GM19023 (cell line): ENCODE data around the gene TUT1.
"Not testable (repeated sequence)": the region's sequence is repeated elsewhere in the genome, so short reads cannot be mapped to it uniquely, and the experiment has no call there.

ENCODE experiments used
- ATAC-seq: cut with Tn5 transposase; IDR thresholded peaks from one replicate; pipeline ENCODE4 v1.9.1; 2021; ENCODE audit warnings: mild to moderate bottlenecking, moderate library complexity; ENCODE audit not compliant: unreplicated experiment

TUT1 gene

DNA sequence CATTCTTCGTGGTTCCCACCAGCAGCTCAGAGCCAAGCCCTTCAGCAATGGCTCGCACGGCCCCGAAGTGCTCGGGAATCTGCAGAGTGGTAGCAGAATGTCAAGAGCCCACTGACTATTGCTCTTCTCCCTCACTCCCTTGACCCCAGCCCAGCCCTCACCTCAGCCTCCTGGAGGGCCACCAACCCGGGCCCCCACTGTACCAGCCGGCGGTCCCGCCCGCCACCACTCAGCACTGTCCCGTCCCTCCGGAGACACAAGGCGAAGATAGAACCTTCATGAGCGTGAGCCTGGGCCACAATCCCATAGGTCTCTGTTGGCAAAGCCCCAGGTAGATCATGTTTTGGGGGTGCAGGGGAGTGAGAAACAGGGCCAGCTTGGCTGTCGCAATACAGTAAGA is 14.6 kb upstream of the TUT1 start:
- no peak for ATAC-seq

GRCh38 chr11:62605467-62605866 is 14.1 kb upstream of the TUT1 start:
- no peak for ATAC-seq

GRCh38 chr11:62604460-62605120 is 13.3 kb upstream of the TUT1 start:
- no peak for ATAC-seq

DNA sequence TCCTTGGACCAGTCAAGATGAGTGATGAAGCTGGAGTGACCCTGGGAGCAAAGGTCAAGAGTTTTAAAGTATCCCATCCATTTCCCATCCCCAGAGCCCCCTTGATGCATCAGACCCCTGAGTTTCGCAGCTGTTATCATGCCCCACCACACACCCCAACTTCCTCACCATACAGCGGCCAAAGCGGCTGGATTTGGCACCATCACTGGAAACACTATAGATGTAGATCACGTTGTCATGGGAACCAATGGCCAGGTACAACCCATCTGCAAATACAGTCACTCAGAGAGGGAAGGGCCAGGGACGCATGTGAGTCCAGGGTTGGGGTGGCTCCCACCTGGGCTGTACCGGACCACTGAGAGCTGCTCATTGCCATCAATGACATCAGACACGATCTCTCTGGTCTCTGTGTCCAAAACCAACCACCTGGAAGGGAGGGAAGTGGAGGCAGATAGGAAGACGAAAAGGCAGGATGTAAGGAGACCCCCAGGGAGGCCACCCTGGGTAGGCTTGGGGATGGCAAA is 12.5 kb upstream of the TUT1 start:
- ATAC-seq: no peak

DNA sequence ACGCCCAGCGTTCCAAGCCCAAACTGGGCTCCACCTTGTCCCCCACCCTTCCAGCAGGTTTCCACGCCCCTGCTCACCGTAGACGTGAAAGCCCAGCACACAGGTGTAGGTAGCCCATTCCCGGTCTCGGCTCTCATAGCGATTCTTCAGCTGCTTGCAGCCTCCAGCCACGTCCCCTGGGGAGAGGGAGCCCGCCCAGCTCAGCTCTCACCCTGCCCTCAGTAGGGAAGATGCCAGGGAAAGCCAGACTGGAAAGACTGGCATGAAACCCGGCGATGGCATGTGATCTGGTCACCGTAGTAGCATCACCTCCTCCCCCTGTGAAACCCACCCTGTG is 11.7 kb upstream of the TUT1 start:
- ATAC-seq: no peak

- ATAC-seq: no peak
These were observed 11.1 kb upstream of the TUT1 start for GRCh38 chr11:62602141-62603071.

- peak; percentile 75 for ATAC-seq
These were observed 10.2 kb upstream of the TUT1 start, which contains the start of gene MTA2 for GRCh38 chr11:62601372-62602140. MTA2 (minus strand) TSS chr11:62601865; CDS start chr11:62601450, 415 bp downstream.

DNA sequence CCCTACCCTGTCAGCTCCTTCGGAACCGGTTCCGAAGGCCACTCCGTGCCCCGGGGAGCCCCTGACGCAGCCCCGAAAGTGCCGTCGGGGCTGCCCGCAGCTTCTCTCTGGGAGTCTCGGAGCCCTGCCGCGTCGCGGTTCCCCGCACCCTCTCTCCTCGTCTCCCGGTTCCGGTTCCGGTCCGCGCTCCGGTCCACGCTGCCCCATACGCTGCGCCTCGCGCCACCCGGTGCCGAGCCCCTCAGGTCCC is 9.7 kb upstream of the TUT1 start:
- peak; percentile 12 for ATAC-seq

DNA sequence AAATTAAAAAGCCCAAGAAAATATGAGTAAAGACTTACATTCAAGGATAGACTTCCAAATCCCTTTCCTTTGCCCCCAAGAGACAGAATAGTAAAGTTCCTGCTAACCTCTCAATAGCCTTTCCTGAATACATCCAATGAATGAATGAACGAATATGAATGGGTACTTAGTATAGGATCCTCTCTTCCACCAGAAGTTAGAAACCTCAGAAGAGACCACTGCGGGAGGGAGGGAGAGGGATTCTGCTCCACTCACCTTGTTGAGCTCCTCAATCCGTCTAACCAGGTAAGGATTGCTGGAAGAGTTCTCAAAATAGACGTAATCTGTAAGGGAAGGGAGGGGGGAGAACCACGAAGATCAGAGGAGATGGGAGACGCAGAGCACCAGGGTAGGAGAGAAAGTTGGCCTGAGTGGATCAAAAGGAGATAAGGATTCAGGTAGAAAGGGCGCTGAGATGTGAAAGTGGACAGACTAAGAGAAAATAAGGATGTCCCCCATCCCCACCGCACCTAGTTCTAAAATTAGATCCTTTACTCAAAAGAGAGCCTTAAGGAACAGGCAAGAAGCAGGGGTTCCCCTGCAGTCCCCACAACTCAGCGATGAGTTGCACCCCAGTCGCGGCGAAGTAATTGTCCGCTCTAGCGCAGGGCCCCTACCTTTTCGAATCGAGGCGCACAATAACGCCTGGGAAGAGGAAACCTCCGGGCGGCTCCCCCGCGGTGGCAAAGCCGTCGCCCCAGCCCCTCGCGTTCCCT is 9.2 kb upstream of the TUT1 start:
- no peak for ATAC-seq

- no peak for ATAC-seq
These were observed 8.6 kb upstream of the TUT1 start for GRCh38 chr11:62599901-62600300.

GRCh38 chr11:62599069-62599696 is 7.9 kb upstream of the TUT1 start:
- ATAC-seq: peak; percentile 42

DNA sequence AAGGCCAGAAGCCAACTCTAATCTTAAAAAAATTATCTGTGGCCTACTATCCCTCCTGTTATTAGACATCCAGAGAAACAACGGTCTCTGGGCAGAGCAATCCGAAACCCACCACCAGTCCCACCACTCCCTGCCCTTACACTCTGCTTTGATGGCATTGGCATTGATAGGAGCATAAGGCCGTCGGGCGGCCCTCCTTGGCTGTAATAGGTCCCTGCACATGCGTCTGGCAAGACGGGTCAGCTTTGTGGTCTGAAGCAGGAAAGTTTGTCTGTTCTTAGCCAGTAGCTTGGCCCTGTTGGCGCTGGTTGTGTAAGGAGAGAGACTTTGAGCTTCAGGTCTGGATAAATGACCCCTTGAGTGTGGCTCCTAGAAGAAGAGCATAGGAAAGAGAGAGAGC is 3.8 kb upstream of the TUT1 start:
- no peak for ATAC-seq

- no peak for ATAC-seq
These were observed 2.2 kb upstream of the TUT1 start for GRCh38 chr11:62593434-62594044.

GRCh38 chr11:62592989-62593421 is 1.7 kb upstream of the TUT1 start:
- ATAC-seq: no peak

DNA sequence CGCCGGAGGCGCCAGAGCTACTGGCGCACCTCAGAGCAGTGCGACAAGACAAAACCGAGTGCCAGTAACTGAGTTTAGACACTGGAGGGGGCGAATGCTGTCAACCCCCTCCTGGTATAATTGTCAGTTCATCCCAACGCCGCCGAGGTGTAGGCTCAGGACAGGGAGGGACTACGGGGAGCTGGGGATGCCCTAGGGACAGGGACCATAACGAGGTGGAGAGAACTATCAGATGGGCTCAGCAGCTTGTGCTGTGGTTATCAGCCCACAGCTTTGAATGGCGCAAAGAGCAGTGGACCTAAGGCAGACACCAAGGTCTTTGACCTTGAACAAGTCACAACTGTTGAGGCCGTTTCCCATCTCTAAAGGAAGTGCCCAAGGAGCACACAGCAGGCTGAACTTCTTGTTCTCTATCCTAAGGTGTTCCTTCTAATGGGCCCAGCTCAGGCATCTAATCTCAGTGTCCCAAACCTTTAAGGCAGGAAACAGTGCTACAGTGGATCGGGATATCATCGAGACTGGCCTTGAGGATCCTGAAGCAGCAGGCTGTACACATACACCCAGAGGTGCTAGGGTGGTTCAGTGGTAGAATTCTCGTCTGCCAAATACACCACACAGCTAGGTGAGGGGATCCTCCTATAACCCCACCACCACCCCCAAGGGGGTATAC is 958 bp upstream of the TUT1 start:
- ATAC-seq: no peak

GRCh38 chr11:62588966-62589637 is 2.2 kb downstream of the TUT1 start:
- ATAC-seq: no peak

DNA sequence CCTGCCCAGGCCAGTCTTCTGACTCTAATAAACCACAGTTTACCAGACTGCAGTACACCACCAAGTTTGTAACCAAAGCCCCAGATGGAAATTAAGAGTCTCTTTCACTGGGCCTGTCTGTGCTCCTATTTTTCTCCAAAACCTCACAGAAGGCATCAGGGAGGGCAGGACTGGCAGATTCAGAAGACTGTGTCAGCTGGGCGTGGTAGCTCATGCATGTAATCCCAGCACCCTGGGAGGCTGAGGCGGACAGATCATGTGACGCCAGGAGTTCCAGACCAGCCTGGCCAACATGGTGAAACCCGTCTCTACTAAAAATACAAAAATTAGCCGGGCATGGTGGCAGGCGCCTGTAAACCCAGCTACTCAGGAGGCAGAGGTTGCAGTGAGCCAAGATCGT is 6.0 kb downstream of the TUT1 start:
- ATAC-seq: not testable (repeated sequence)

DNA sequence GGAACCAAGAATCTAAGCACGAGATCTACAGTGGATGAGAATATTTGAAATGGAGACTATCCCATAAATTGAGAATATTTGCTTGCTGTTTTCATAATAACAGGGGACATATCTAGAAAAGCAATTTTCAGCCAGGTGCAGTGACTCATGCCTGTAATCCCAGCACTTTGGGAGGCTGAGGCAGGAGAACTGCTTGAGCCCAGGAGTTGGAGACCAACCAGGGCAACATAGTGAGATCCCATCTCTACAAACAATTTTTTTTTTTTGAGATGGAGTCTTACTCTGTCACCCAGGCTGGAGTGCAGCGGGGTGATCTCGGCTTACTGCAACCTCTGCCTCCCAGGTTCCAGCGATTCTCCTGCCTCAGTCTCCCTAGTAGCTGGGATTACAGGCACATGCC is 9.6 kb downstream of the TUT1 start:
- not testable (repeated sequence) for ATAC-seq
